Measurements from ENCODE around the gene PLEKHM3. TPM values are rescaled to one million over a fixed set of nuclear protein-coding genes. Genes with fewer than 3 reads are reported as not detected.

Gene PLEKHM3
- total RNA-seq, 1 experiment from 2014 or later, result 2.5 TPM

GRCh38 chr2:208065476-208065875 is 40.1 kb upstream of the PLEKHM3 start:
- BruUV-seq (replicated peaks), result no TSS peak
- Histone ChIP-seq H3K27ac (ENCODE audit: low read length) (no peak overlapping the region), H3K27me3 (ENCODE audit: control insufficient read depth, insufficient read depth, low read length) (no peaks in the 10 kb centered on the region), H3K4me3 (ENCODE audit: low read depth in 2 of 2, low read length in 2 of 2) (no peak overlapping the region), H3K4me1 (ENCODE audit: control insufficient read depth, insufficient read depth, low read length) (no peaks in the 10 kb centered on the region), H3K36me3 (ENCODE audit: control insufficient read depth, insufficient read depth, low read length) (no peaks in the 10 kb centered on the region), H3K9me3 (ENCODE audit: control insufficient read depth, insufficient read depth, low read depth, low read length) (no peaks in the 10 kb centered on the region)
- CTCF ChIA-PET, result no interaction called here
- DNase-seq (ENCODE audit: low read depth, low spot score), result no peak
- in situ Hi-C loops (cut with HindIII; ENCODE audit: low pct_unique_long_range_greater_than_20kb, low sequenced_read_pairs), result no loop called here
- POLR2A ChIA-PET, result no interaction called here
- TF ChIP-seq TCF7L2 (IDR thresholded peaks at IDR 0.05; ENCODE audit: low read depth, low read length) (no peak), SIN3A (IDR thresholded peaks at IDR 0.05; ENCODE audit: borderline replicate concordance, insufficient read depth, low read depth, low read length) (no peak), REST (IDR thresholded peaks at IDR 0.05; ENCODE audit: insufficient read depth in 1 of 2, low read depth in 2 of 2, low read length in 1 of 2) (no peak), POLR2AphosphoS5 (IDR thresholded peaks at IDR 0.05; ENCODE audit: low read depth, low read length) (no peak), CTCF (IDR thresholded peaks at IDR 0.05) (no peak)
- intact Hi-C loops (cut with micrococcal nuclease; ENCODE audit: unreplicated experiment), result no loop called here
- no peak for ATAC-seq

GRCh38 chr2:208064220-208064961 is 39.1 kb upstream of the PLEKHM3 start:
- H3K27me3 ChIP-seq (ENCODE audit: control insufficient read depth, insufficient read depth, low read length), result no peaks in the 10 kb centered on the region
- H3K27ac ChIP-seq (ENCODE audit: low read length), result no peak overlapping the region
- H3K4me3 ChIP-seq (ENCODE audit: low read depth in 2 of 2, low read length in 2 of 2), result no peak overlapping the region
- no TSS peak for BruUV-seq (replicated peaks)
- H3K36me3 ChIP-seq (ENCODE audit: control insufficient read depth, insufficient read depth, low read length), result no peaks in the 10 kb centered on the region
- ChIA-PET CTCF (no interaction called here), POLR2A (no interaction called here)
- DNase-seq (ENCODE audit: low read depth, low spot score) (no peak), ATAC-seq (peak; percentile 58; the same call in 1 of the 2 replicates)
- no peaks in the 10 kb centered on the region for H3K4me1 ChIP-seq (ENCODE audit: control insufficient read depth, insufficient read depth, low read length)
- no peaks in the 10 kb centered on the region for H3K9me3 ChIP-seq (ENCODE audit: control insufficient read depth, insufficient read depth, low read depth, low read length)
- intact Hi-C loops (cut with micrococcal nuclease; ENCODE audit: unreplicated experiment), result no loop called here
- TF ChIP-seq POLR2AphosphoS5 (IDR thresholded peaks at IDR 0.05; ENCODE audit: low read depth, low read length), result no peak
- TF ChIP-seq CTCF (IDR thresholded peaks at IDR 0.05), result no peak
- no peak for TF ChIP-seq TCF7L2 (IDR thresholded peaks at IDR 0.05; ENCODE audit: low read depth, low read length)
- no peak for TF ChIP-seq REST (IDR thresholded peaks at IDR 0.05; ENCODE audit: insufficient read depth in 1 of 2, low read depth in 2 of 2, low read length in 1 of 2)
- TF ChIP-seq SIN3A (IDR thresholded peaks at IDR 0.05; ENCODE audit: borderline replicate concordance, insufficient read depth, low read depth, low read length), result no peak
- in situ Hi-C loops (cut with HindIII; ENCODE audit: low pct_unique_long_range_greater_than_20kb, low sequenced_read_pairs), result no loop called here

Data from Panc1 (cell line).